Fibroblast of villous mesenchyme (primary cell): ENCODE measurements around the gene MRPS27. TPM values are rescaled to one million over a fixed set of nuclear protein-coding genes. Genes with fewer than 3 reads are reported as not detected.

Experiments
- DNase-seq: peaks from one replicate; pipeline ENCODE4 v3.0.0-alpha.2; 2010; ENCODE audit warnings: low read depth
- H3K4me3 ChIP-seq: 2 replicates; pipeline ENCODE4 v1.5.1; 2011; ENCODE audit warnings: low read depth, mild to moderate bottlenecking, low read length
- CTCF ChIP-seq: IDR thresholded peaks from 2 replicates; pipeline ENCODE4 v1.5.1; 2012; ENCODE audit warnings: low read depth, mild to moderate bottlenecking, low read length; ENCODE audit not compliant: insufficient read depth
- total RNA-seq: library from RNA; depleted of rRNA; stranded (reverse); fragments of >200 nt; gene quantifications from 2 replicates; pipeline ENCODE4 v1.2.3, GENCODE V29; 2012

The MRPS27 gene
- total RNA-seq, 1 donor: 88.5 TPM

- no peak overlapping the region for H3K4me3 ChIP-seq
- TF ChIP-seq CTCF: no peak
These were observed 32.6 kb upstream of the MRPS27 start for GRCh38 chr5:72352616-72353015.

GRCh38 chr5:72351376-72351775, 31.3 kb upstream of the MRPS27 start:
- H3K4me3 ChIP-seq: no peak overlapping the region
- no peak for TF ChIP-seq CTCF
- no peak for DNase-seq

More at GRCh38 chr5:72352616-72353015, 32.6 kb upstream of the MRPS27 start:
- no peak for DNase-seq

- no peak overlapping the region for H3K4me3 ChIP-seq
- no peak for TF ChIP-seq CTCF
- DNase-seq: peak; percentile 97
These were observed 27.8 kb upstream of the MRPS27 start for GRCh38 chr5:72347801-72348308.

- H3K4me3 ChIP-seq: no peak overlapping the region
- no peak for DNase-seq
- no peak for TF ChIP-seq CTCF
These were observed 26.4 kb upstream of the MRPS27 start for GRCh38 chr5:72346398-72346797.

GRCh38 chr5:72338689-72339209, 18.7 kb upstream of the MRPS27 start:
- DNase-seq: no peak
- TF ChIP-seq CTCF: no peak
- H3K4me3 ChIP-seq: no peak overlapping the region

- TF ChIP-seq CTCF: no peak
- no peak for DNase-seq
- H3K4me3 ChIP-seq: no peak overlapping the region
These were observed 17.1 kb upstream of the MRPS27 start for GRCh38 chr5:72337159-72337558.

GRCh38 chr5:72330712-72331111, 10.7 kb upstream of the MRPS27 start:
- no peak for DNase-seq
- no peak for TF ChIP-seq CTCF
- no peak overlapping the region for H3K4me3 ChIP-seq
